HCT116 (cell line): ENCODE data around the gene BRIP1.

ENCODE experiments used
- CTCF ChIP-seq, 3 experiments: fragments of 200-600 bp in 1 of 3; sonication (generic) in 1 of 3; IDR thresholded peaks in 2 of 3; conservative IDR thresholded peaks in 1 of 3; 2 replicates each; pipeline ENCODE4 v1.5.1; 2012 to 2017; ENCODE audit warnings: low read depth in 2 of 3, low read length in 2 of 3, antibody characterized with exemption in 1 of 3, borderline replicate concordance in 1 of 3, control low read depth in 1 of 3, mild to moderate bottlenecking in 1 of 3, mixed read lengths in 1 of 3, mixed run types in 1 of 3, moderate library complexity in 1 of 3; ENCODE audit not compliant: insufficient read depth in 1 of 3
- EZH2 ChIP-seq: fragments of 200-600 bp; sonication (generic); IDR thresholded peaks from 2 replicates; pipeline ENCODE4 v1.6.1; 2017; ENCODE audit warnings: antibody characterized with exemption, mixed run types
- EZH2phosphoT487 ChIP-seq: fragments of 200-600 bp; IDR thresholded peaks from 2 replicates; pipeline ENCODE4 v1.6.1; 2018; ENCODE audit warnings: antibody characterized with exemption, borderline replicate concordance
- MAX ChIP-seq: IDR thresholded peaks from 2 replicates; pipeline ENCODE4 v1.6.1; 2012
- POLR2A ChIP-seq: IDR thresholded peaks from 2 replicates; pipeline ENCODE4 v1.7.0; 2011; ENCODE audit warnings: borderline replicate concordance; ENCODE audit not compliant: insufficient read depth, insufficient read length; ENCODE audit errors: extremely low read depth
- RAD21 ChIP-seq: IDR thresholded peaks from 2 replicates; pipeline ENCODE4 v1.6.1; 2012; ENCODE audit warnings: low read depth, mild to moderate bottlenecking
- SP1 ChIP-seq: IDR thresholded peaks from 2 replicates; pipeline ENCODE4 v1.6.1; 2012; ENCODE audit warnings: low read depth
- TF ChIP-seq, protein P1 (sequence below): IDR thresholded peaks from 2 replicates; pipeline ENCODE4 v1.6.1; 2012; ENCODE audit warnings: low read depth
- TF ChIP-seq, protein P2 (sequence below): IDR thresholded peaks from 2 replicates; pipeline ENCODE4 v1.6.1; 2012

GRCh38 chr17:61701334-61701733, 162.0 kb downstream of the BRIP1 start:
- TF ChIP-seq POLR2A (no peak), CTCF (IDR thresholded peaks at IDR 0.05 in 2 of 3, conservative IDR thresholded peaks at IDR 0.05 in 1 of 3; ENCODE audit: borderline replicate concordance in 1 of 3, insufficient read depth in 1 of 3, low read depth in 2 of 3, low read length in 2 of 3) (no peak), MAX (no peak), SP1 (no peak), EZH2 (no peak), RAD21 (no peak), EZH2phosphoT487 (no peak)
- TF ChIP-seq, protein P1, sequence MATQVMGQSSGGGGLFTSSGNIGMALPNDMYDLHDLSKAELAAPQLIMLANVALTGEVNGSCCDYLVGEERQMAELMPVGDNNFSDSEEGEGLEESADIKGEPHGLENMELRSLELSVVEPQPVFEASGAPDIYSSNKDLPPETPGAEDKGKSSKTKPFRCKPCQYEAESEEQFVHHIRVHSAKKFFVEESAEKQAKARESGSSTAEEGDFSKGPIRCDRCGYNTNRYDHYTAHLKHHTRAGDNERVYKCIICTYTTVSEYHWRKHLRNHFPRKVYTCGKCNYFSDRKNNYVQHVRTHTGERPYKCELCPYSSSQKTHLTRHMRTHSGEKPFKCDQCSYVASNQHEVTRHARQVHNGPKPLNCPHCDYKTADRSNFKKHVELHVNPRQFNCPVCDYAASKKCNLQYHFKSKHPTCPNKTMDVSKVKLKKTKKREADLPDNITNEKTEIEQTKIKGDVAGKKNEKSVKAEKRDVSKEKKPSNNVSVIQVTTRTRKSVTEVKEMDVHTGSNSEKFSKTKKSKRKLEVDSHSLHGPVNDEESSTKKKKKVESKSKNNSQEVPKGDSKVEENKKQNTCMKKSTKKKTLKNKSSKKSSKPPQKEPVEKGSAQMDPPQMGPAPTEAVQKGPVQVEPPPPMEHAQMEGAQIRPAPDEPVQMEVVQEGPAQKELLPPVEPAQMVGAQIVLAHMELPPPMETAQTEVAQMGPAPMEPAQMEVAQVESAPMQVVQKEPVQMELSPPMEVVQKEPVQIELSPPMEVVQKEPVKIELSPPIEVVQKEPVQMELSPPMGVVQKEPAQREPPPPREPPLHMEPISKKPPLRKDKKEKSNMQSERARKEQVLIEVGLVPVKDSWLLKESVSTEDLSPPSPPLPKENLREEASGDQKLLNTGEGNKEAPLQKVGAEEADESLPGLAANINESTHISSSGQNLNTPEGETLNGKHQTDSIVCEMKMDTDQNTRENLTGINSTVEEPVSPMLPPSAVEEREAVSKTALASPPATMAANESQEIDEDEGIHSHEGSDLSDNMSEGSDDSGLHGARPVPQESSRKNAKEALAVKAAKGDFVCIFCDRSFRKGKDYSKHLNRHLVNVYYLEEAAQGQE = no peak
- TF ChIP-seq, protein P2, sequence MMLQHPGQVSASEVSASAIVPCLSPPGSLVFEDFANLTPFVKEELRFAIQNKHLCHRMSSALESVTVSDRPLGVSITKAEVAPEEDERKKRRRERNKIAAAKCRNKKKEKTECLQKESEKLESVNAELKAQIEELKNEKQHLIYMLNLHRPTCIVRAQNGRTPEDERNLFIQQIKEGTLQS = no peak
